ENCODE measurements around the gene TOPAZ1.

Gene TOPAZ1

GRCh38 chr3:44248152-44248551 is 6.5 kb downstream of the TOPAZ1 start:
- DNase-seq (ENCODE audit: low read depth), result no peak
- H3K9ac ChIP-seq (ENCODE audit: low read length), result no peak overlapping the region
- no peak overlapping the region for H3K4me3 ChIP-seq (ENCODE audit: low read length)
- peaks cover 5% of the 10 kb centered on the region for H3K4me1 ChIP-seq (ENCODE audit: control insufficient read depth, insufficient read depth, low read length)
- peaks cover 24% of the 10 kb centered on the region for H3K9me3 ChIP-seq (ENCODE audit: control insufficient read depth, low read length)
- peaks cover 7% of the 10 kb centered on the region for H3K27me3 ChIP-seq (replicated peaks; ENCODE audit: control insufficient read depth, insufficient read depth, low read length)
- H3K36me3 ChIP-seq (ENCODE audit: control insufficient read depth, insufficient read depth, low read length, severe bottlenecking), result no peaks in the 10 kb centered on the region

GRCh38 chr3:44252332-44252959 is 10.8 kb downstream of the TOPAZ1 start:
- peaks cover 24% of the 10 kb centered on the region for H3K9me3 ChIP-seq (ENCODE audit: control insufficient read depth, low read length)
- no peak overlapping the region for H3K9ac ChIP-seq (ENCODE audit: low read length)

DNA sequence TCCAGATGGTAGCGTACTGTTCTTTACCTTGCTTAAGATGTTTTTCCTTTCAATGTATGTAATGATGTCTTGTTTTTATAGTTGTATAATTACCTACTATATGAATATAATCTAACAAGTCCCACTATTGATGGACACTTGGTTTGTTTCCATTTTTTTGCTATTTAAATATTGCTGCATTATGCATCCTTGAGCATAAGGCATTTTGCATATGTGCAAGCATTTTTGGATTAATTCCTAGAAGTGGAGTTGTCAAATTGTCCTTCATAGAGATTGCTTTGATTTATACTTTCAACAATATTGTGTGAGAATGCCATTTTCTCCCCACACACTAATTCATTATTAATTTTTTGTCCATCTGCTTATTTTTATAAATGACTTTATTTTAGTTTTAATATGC is 17.7 kb downstream of the TOPAZ1 start:
- no peaks in the 10 kb centered on the region for H3K4me1 ChIP-seq (ENCODE audit: control insufficient read depth, insufficient read depth, low read length)

More at GRCh38 chr3:44252332-44252959, 10.8 kb downstream of the TOPAZ1 start:
- no peak for DNase-seq (ENCODE audit: low read depth)
- H3K27me3 ChIP-seq (replicated peaks; ENCODE audit: control insufficient read depth, insufficient read depth, low read length), result no peaks in the 10 kb centered on the region
- H3K36me3 ChIP-seq (ENCODE audit: control insufficient read depth, insufficient read depth, low read length, severe bottlenecking), result no peaks in the 10 kb centered on the region
- peaks cover 5% of the 10 kb centered on the region for H3K4me1 ChIP-seq (ENCODE audit: control insufficient read depth, insufficient read depth, low read length)
- no peak overlapping the region for H3K4me3 ChIP-seq (ENCODE audit: low read length)

DNA sequence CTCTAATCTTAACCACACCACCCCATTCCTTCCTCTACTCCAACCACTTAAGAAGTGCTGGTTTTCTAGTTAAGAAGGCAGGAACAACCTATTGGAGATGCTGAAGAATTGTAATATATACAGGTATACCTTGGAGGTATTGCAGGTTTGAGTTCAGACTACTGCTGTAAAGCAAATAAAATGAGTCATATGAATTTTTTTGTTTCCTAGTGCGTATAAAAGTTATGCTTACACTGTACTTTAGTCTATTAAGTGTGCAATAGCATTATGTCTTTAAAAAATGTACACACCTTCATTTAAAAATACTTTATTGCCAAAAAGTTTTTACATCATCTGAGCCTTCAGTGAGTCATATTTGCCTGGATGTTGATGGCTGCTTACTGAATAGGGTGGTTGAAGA is 22.5 kb downstream of the TOPAZ1 start:
- no peaks in the 10 kb centered on the region for H3K36me3 ChIP-seq (ENCODE audit: control insufficient read depth, insufficient read depth, low read length, severe bottlenecking)
- H3K4me3 ChIP-seq (ENCODE audit: low read length), result no peak overlapping the region
- no peaks in the 10 kb centered on the region for H3K4me1 ChIP-seq (ENCODE audit: control insufficient read depth, insufficient read depth, low read length)
- H3K27me3 ChIP-seq (replicated peaks; ENCODE audit: control insufficient read depth, insufficient read depth, low read length), result no peaks in the 10 kb centered on the region
- peaks cover 7% of the 10 kb centered on the region for H3K9me3 ChIP-seq (ENCODE audit: control insufficient read depth, low read length)
- no peak for DNase-seq (ENCODE audit: low read depth)
- no peak overlapping the region for H3K9ac ChIP-seq (ENCODE audit: low read length)

More for the DNA sequence above, 17.7 kb downstream of the TOPAZ1 start:
- H3K4me3 ChIP-seq (ENCODE audit: low read length), result no peak overlapping the region
- peaks cover 7% of the 10 kb centered on the region for H3K9me3 ChIP-seq (ENCODE audit: control insufficient read depth, low read length)
- no peaks in the 10 kb centered on the region for H3K36me3 ChIP-seq (ENCODE audit: control insufficient read depth, insufficient read depth, low read length, severe bottlenecking)
- no peak for DNase-seq (ENCODE audit: low read depth)
- no peaks in the 10 kb centered on the region for H3K27me3 ChIP-seq (replicated peaks; ENCODE audit: control insufficient read depth, insufficient read depth, low read length)
- H3K9ac ChIP-seq (ENCODE audit: low read length), result no peak overlapping the region

GRCh38 chr3:44265815-44266214 is 24.1 kb downstream of the TOPAZ1 start:
- Histone ChIP-seq H3K4me1 (ENCODE audit: control insufficient read depth, insufficient read depth, low read length) (no peaks in the 10 kb centered on the region), H3K4me3 (ENCODE audit: low read length) (no peak overlapping the region), H3K9me3 (ENCODE audit: control insufficient read depth, low read length) (peaks cover 7% of the 10 kb centered on the region), H3K27me3 (replicated peaks; ENCODE audit: control insufficient read depth, insufficient read depth, low read length) (no peaks in the 10 kb centered on the region), H3K9ac (ENCODE audit: low read length) (no peak overlapping the region), H3K36me3 (ENCODE audit: control insufficient read depth, insufficient read depth, low read length, severe bottlenecking) (no peaks in the 10 kb centered on the region)
- DNase-seq (ENCODE audit: low read depth), result no peak

DNA sequence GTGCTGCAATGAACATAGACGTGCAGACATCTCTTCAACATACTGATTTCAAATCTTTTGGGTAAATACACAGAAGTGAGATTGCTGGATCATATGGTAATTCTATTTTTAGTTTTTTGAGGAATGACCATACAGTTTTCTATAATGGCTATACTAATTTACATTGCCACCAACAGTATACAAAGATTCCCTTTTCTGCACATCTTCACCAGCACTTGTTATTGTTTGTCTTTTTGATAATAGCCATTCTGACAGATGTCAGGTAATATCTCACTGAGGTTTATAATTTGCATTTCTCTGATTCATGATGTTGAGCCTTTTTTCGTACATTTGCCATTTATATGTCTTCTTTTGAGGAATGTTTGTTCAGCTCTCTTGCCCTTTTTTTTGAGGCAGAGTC is 30.5 kb downstream of the TOPAZ1 start:
- H3K9ac ChIP-seq (ENCODE audit: low read length), result no peak overlapping the region

DNA sequence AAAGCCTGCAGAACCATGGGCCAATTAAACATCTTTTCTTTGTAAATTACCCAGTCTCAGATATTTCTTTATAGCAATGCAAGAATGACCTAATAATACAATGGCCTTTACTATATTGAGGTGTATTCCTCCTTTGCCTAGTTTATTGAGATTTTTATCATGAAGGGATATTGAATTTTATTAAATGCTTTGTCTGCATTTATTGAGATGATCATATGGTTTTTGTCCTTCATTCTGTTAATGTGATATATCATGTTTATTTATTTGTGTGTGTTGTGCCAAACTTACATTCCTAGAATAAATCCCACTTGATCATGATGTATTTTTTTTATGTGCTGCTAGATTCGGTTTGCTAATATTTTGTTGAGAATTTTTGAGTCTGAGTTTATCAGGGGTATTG is 36.2 kb downstream of the TOPAZ1 start:
- Histone ChIP-seq H3K4me3 (ENCODE audit: low read length) (no peak overlapping the region), H3K9me3 (ENCODE audit: control insufficient read depth, low read length) (peaks cover 7% of the 10 kb centered on the region), H3K36me3 (ENCODE audit: control insufficient read depth, insufficient read depth, low read length, severe bottlenecking) (no peaks in the 10 kb centered on the region), H3K4me1 (ENCODE audit: control insufficient read depth, insufficient read depth, low read length) (no peaks in the 10 kb centered on the region), H3K9ac (ENCODE audit: low read length) (no peak overlapping the region), H3K27me3 (replicated peaks; ENCODE audit: control insufficient read depth, insufficient read depth, low read length) (no peaks in the 10 kb centered on the region)
- DNase-seq (ENCODE audit: low read depth), result no peak

More for the DNA sequence above, 30.5 kb downstream of the TOPAZ1 start:
- no peaks in the 10 kb centered on the region for H3K27me3 ChIP-seq (replicated peaks; ENCODE audit: control insufficient read depth, insufficient read depth, low read length)
- no peaks in the 10 kb centered on the region for H3K4me1 ChIP-seq (ENCODE audit: control insufficient read depth, insufficient read depth, low read length)
- no peaks in the 10 kb centered on the region for H3K36me3 ChIP-seq (ENCODE audit: control insufficient read depth, insufficient read depth, low read length, severe bottlenecking)
- H3K9me3 ChIP-seq (ENCODE audit: control insufficient read depth, low read length), result peaks cover 3% of the 10 kb centered on the region
- no peak for DNase-seq (ENCODE audit: low read depth)
- H3K4me3 ChIP-seq (ENCODE audit: low read length), result no peak overlapping the region

DNA sequence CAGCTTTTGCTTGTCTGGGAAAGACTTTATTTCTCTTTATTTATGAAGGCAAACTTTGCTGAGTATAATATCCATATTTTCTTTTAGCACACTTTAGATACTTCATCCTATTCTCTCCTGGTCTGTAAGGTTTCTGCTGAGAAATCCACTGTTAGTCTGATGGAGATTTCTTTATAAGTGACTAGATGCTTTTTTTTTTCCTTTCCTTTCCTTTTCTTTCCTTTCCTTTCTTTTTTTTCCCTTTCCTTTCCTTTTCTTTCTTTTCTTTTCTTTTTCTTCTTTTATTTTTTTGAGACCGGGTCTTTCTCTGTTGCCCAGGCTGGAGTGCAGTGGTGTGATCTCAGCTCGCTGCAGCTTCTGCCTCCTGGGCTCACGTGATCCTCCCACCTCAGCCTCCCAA is 38.4 kb downstream of the TOPAZ1 start:
- peaks cover 7% of the 10 kb centered on the region for H3K9me3 ChIP-seq (ENCODE audit: control insufficient read depth, low read length)
- no peaks in the 10 kb centered on the region for H3K4me1 ChIP-seq (ENCODE audit: control insufficient read depth, insufficient read depth, low read length)
- no peaks in the 10 kb centered on the region for H3K27me3 ChIP-seq (replicated peaks; ENCODE audit: control insufficient read depth, insufficient read depth, low read length)
- no peak overlapping the region for H3K9ac ChIP-seq (ENCODE audit: low read length)
- DNase-seq (ENCODE audit: low read depth), result no peak
- H3K4me3 ChIP-seq (ENCODE audit: low read length), result no peak overlapping the region
- H3K36me3 ChIP-seq (ENCODE audit: control insufficient read depth, insufficient read depth, low read length, severe bottlenecking), result no peaks in the 10 kb centered on the region

GRCh38 chr3:44280631-44281030 is 38.9 kb downstream of the TOPAZ1 start:
- no peak overlapping the region for H3K9ac ChIP-seq (ENCODE audit: low read length)
- H3K9me3 ChIP-seq (ENCODE audit: control insufficient read depth, low read length), result peaks cover 7% of the 10 kb centered on the region
- no peaks in the 10 kb centered on the region for H3K27me3 ChIP-seq (replicated peaks; ENCODE audit: control insufficient read depth, insufficient read depth, low read length)
- no peaks in the 10 kb centered on the region for H3K4me1 ChIP-seq (ENCODE audit: control insufficient read depth, insufficient read depth, low read length)
- H3K4me3 ChIP-seq (ENCODE audit: low read length), result no peak overlapping the region
- DNase-seq (ENCODE audit: low read depth), result no peak
- no peaks in the 10 kb centered on the region for H3K36me3 ChIP-seq (ENCODE audit: control insufficient read depth, insufficient read depth, low read length, severe bottlenecking)

GRCh38 chr3:44284949-44285348 is 43.3 kb downstream of the TOPAZ1 start:
- Histone ChIP-seq H3K27me3 (replicated peaks; ENCODE audit: control insufficient read depth, insufficient read depth, low read length) (no peaks in the 10 kb centered on the region), H3K4me1 (ENCODE audit: control insufficient read depth, insufficient read depth, low read length) (no peaks in the 10 kb centered on the region), H3K4me3 (ENCODE audit: low read length) (no peak overlapping the region), H3K36me3 (ENCODE audit: control insufficient read depth, insufficient read depth, low read length, severe bottlenecking) (no peaks in the 10 kb centered on the region), H3K9ac (ENCODE audit: low read length) (no peak overlapping the region), H3K9me3 (ENCODE audit: control insufficient read depth, low read length) (no peaks in the 10 kb centered on the region)
- DNase-seq (ENCODE audit: low read depth), result no peak

GRCh38 chr3:44289882-44290462 is 48.3 kb downstream of the TOPAZ1 start:
- no peaks in the 10 kb centered on the region for H3K4me1 ChIP-seq (ENCODE audit: control insufficient read depth, insufficient read depth, low read length)
- H3K27me3 ChIP-seq (replicated peaks; ENCODE audit: control insufficient read depth, insufficient read depth, low read length), result no peaks in the 10 kb centered on the region
- no peak overlapping the region for H3K4me3 ChIP-seq (ENCODE audit: low read length)
- no peaks in the 10 kb centered on the region for H3K9me3 ChIP-seq (ENCODE audit: control insufficient read depth, low read length)
- H3K9ac ChIP-seq (ENCODE audit: low read length), result no peak overlapping the region
- no peak for DNase-seq (ENCODE audit: low read depth)
- no peaks in the 10 kb centered on the region for H3K36me3 ChIP-seq (ENCODE audit: control insufficient read depth, insufficient read depth, low read length, severe bottlenecking)

DNA sequence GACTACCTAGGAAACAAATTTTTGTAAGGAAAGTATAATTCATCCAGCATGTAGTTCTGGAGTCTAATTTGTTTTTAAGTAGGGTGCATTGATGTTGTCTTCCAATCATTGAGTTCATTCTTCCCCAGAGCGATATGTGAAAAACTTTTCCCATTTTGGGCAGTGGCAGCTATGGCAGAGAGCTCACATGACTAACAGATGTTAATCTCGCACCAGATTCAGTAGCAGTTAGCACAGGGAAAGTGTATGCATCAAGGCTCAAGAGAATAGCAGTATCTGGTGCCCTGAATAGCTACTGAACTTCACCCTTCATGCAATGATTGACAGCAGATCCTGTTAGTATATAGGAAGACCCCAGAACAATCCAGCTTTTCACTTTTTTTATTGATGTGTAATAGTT is 50.6 kb downstream of the TOPAZ1 start:
- Histone ChIP-seq H3K36me3 (ENCODE audit: control insufficient read depth, insufficient read depth, low read length, severe bottlenecking) (no peaks in the 10 kb centered on the region), H3K4me3 (ENCODE audit: low read length) (no peak overlapping the region)

More for the DNA sequence above, 50.6 kb downstream of the TOPAZ1 start:
- Histone ChIP-seq H3K9me3 (ENCODE audit: control insufficient read depth, low read length) (no peaks in the 10 kb centered on the region), H3K27me3 (replicated peaks; ENCODE audit: control insufficient read depth, insufficient read depth, low read length) (no peaks in the 10 kb centered on the region), H3K9ac (ENCODE audit: low read length) (no peak overlapping the region), H3K4me1 (ENCODE audit: control insufficient read depth, insufficient read depth, low read length) (no peaks in the 10 kb centered on the region)
- no peak for DNase-seq (ENCODE audit: low read depth)

Data from adipocyte (in vitro differentiated cells).